ENCODE data around the gene METTL16.
"Not testable (repeated sequence)": the region's sequence is repeated elsewhere in the genome, so short reads cannot be mapped to it uniquely, and the experiment has no call there.

Gene METTL16

GRCh38 chr17:2500446-2500845, 11.2 kb downstream of the METTL16 start:
- no peak for DNase-seq

GRCh38 chr17:2489286-2489685, 22.4 kb downstream of the METTL16 start:
- not testable (repeated sequence) for DNase-seq

GRCh38 chr17:2487306-2487705, 24.4 kb downstream of the METTL16 start:
- no peak for DNase-seq

GRCh38 chr17:2486709-2487108, 25.0 kb downstream of the METTL16 start:
- DNase-seq: not testable (repeated sequence)

GRCh38 chr17:2485970-2486369, 25.7 kb downstream of the METTL16 start:
- no peak for DNase-seq

- no peak for DNase-seq
Measured at GRCh38 chr17:2485543-2485942, 26.1 kb downstream of the METTL16 start.

- peak; percentile 84 for DNase-seq
Measured at GRCh38 chr17:2484876-2485275, 26.8 kb downstream of the METTL16 start.

- no peak for DNase-seq
Measured at GRCh38 chr17:2483084-2483483, 28.6 kb downstream of the METTL16 start.

GRCh38 chr17:2482218-2482617, 29.5 kb downstream of the METTL16 start:
- no peak for DNase-seq

GRCh38 chr17:2481760-2482159, 29.9 kb downstream of the METTL16 start:
- no peak for DNase-seq

- no peak for DNase-seq
Measured at GRCh38 chr17:2478458-2478857, 33.2 kb downstream of the METTL16 start.

- DNase-seq: no peak
Measured at GRCh38 chr17:2475056-2475455, 36.6 kb downstream of the METTL16 start.

- no peak for DNase-seq
Measured at GRCh38 chr17:2474371-2474770, 37.3 kb downstream of the METTL16 start.

GRCh38 chr17:2468270-2468669, 43.4 kb downstream of the METTL16 start:
- no peak for DNase-seq

- no peak for DNase-seq
Measured at GRCh38 chr17:2466931-2467330, 44.8 kb downstream of the METTL16 start.

- peak; percentile 26 for DNase-seq
Measured at GRCh38 chr17:2462481-2462880, 49.2 kb downstream of the METTL16 start.

- no peak for DNase-seq
Measured at GRCh38 chr17:2459917-2460271, 51.8 kb downstream of the METTL16 start.

- no peak for DNase-seq
Measured at GRCh38 chr17:2457913-2458312, 53.8 kb downstream of the METTL16 start.

GRCh38 chr17:2456475-2456874, 55.2 kb downstream of the METTL16 start:
- no peak for DNase-seq

GRCh38 chr17:2455956-2456355, 55.7 kb downstream of the METTL16 start:
- no peak for DNase-seq

- no peak for DNase-seq
Measured at GRCh38 chr17:2453866-2454265, 57.8 kb downstream of the METTL16 start.

GRCh38 chr17:2453325-2453724, 58.4 kb downstream of the METTL16 start:
- DNase-seq: no peak

- no peak for DNase-seq
Measured at GRCh38 chr17:2452216-2452750, 59.4 kb downstream of the METTL16 start.

- no peak for DNase-seq
Measured at GRCh38 chr17:2450016-2450650, 61.6 kb downstream of the METTL16 start.

- no peak for DNase-seq
Measured at GRCh38 chr17:2449486-2449885, 62.2 kb downstream of the METTL16 start.

All from NCI-H187 treated with DMSO at 0.1 percent for 48 hours (cell line).